Stimulated activated naive CD4-positive, alpha-beta T cell (primary cell): ENCODE measurements around the gene NDUFAF2.
"Not testable (repeated sequence)": the region's sequence is repeated elsewhere in the genome, so short reads cannot be mapped to it uniquely, and the experiment has no call there.

ENCODE experiments used
- DNase-seq, 6 experiments: peaks; one replicate each; lab custom pipeline; 2025; lab: John Stamatoyannopoulos, UW

Gene NDUFAF2

DNA sequence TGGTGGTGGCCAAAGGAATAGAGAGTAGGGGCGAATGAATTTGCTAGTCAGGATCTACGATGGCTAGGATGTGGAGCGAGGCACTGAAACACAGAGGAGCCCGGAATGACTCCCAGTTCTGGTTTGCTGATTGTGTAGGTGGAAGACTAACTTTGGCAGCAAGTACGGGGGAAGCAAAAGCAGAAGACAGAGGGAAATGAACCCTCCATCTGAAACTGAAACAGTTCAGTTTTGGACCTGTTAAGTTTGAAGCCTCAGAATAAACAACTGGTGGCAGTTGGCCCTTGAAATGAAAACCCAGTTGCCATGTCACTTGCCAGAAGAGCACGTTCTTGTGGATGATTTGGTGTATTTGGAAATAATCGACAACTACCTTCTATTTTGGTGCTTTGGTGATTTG lies 232.7 kb downstream of the NDUFAF2 start:
- DNase-seq, result no peak

DNA sequence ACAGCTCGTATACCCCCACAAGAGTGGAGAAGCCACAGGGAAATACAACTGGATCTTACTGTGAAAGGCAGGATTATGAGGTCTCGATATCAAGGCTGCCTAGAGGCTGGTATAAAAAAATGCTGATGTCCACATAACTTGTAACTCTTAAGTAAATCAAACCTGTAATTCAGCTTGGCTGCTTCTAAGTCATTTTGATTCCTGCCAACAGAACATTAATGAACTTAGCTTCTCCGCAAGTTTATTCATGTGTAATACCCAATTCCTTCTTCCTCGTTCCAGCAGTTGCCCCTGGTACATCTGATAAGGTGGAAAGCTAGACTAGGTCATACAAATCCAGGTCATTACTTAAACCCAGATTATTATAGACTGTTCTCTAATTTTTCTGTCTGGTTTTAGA lies 233.7 kb downstream of the NDUFAF2 start:
- no peak for DNase-seq

DNA sequence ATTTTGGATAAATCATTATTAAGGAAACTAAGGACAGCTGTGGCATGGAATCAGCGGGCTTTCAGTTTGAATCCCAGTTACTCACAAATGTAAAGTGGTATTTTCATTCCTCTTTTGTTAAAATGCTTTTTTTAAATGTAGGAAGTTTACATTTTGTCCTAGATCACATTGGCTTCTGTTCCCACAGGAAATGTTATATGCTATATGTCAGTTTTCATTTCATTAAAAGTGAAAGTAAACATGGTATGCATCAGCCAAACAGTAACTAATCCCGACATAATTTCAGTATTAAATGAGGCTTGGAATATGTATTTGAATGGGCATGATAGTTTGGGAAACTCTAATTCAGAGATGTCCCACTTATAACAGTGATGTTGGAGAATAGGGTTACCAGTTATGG lies 235.9 kb downstream of the NDUFAF2 start:
- no peak for DNase-seq

DNA sequence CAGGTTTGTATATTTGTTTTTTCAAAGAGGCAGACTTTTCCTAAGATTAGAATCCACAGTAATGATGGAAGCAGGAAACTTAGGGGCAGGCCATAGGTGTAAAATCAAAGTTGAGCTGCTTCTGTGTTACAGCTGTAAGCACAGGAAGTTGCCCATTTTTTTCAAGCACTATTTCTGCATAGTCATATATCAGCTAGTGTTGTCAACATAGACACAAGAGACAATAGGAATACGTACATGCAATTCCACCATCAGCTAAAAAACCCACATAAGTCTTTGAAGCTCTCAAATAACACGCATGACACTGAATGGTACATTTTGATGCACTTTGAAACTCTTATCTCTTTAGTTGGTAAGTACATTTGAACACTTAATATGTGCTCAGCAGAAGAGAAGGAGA lies 237.4 kb downstream of the NDUFAF2 start:
- peak in 3 of 6 experiments; percentile 6 to 27 (median 15) for DNase-seq

DNA sequence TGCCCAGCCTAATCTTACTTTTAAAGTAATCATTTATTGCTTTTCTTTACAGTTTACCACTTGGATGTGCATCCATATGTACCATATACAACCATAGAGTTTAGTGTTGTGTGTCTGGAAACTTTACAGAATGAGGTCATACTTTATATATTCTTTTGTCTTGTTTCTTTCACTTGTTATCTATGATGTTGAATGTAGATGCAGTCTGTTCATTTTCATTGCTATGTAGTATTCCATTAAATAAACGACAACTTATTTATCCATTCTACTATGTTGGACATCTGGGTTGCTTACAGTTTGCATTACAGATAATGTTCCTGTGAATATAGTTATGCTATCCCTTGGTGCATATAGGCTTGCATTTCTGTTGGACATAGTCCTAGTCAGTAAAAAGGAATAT lies 238.5 kb downstream of the NDUFAF2 start:
- no peak for DNase-seq

DNA sequence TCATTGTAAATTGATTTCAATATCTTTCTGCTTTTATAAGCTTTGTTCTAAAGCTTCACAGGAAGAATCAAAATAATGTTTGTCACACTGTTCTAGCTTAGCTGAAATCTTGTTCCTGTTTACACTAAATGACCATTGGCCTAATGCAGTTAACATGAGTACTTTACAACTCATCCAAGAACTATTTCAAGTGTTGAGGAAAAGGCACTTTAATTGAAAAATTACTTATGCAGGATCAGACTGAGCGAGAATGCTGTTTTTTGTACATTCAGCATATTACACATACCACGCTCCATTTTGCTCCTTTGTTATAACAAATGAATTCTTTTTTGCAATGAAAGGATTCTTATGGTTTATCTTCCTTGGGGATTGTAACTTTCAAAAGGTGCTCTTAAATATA lies 239.7 kb downstream of the NDUFAF2 start:
- DNase-seq, result no peak

DNA sequence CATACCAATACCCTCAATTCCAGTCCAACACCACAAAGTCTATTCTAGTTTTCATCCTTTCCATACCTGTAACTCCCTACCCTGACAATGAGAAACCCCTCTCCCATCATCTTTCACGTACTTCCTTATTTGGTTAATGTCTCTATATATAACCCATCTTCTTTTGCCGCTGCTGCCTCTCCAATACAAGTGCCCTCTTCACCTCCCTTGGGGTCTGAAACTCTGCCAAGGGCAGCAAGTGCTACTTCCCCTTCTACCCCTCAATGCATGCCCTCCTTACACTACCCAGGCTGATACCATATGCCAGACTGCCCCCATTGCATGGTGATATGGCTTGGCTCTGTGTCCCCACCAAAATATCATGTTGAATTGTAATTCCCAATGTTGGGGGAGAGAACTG lies 241.6 kb downstream of the NDUFAF2 start:
- no peak for DNase-seq

DNA sequence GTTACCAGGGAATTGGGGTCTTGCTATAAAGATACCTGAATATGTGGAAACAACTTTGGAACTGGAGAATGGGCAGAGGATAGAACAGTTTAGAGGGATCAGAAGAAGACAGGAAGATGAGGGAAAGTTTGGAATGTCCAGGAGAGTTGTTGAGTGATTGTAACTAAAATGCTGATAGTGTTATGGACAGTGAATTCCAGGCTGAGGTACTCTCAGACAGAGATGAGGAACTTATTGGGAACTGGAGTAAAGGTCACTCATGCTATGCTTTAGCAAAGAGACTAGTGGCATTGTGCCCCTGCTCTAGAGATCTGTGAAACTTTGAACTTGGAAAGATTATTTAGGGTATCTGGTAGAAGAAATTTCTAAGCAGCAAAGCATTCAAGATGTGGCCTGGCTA lies 242.3 kb downstream of the NDUFAF2 start:
- not testable (repeated sequence) for DNase-seq

DNA sequence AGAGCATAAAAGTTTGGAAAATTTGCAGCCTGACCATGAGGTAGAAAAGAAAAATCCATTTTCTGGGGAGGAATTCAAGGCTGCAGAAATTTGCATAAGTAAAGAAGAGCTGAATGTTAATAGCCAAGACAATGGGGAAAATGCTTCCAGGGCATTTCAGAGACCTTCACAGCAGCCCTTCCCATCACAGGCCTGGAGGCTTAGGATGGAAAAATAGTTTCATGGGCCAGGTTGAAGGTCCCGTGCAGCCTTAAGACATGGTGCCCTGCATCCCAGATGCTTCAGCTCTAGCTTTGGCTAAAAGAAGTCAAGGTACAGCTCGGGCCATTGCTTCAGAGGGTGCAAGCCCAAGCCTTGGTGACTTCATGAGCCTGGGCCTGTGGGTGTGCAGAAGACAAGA lies 242.8 kb downstream of the NDUFAF2 start:
- DNase-seq, result not testable (repeated sequence)

DNA sequence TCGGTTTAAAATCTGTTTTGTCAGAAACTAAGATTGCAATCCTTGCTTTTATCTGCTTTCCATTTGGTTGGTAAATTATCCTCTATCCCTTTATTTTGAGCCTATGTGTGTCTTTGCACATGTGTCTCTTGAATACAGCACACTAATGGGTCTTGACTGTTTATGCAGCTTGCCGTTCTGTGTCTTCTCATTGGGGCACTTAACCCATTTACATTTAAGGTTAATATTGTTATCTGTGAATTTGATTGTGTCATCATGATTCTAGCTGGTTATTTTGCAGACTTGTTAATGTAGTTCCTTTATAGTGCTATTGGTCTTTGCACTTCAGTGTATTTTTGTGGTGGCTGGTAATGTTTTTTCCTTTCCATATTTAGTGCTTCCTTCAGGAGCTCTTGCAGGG lies 253.6 kb downstream of the NDUFAF2 start:
- no peak for DNase-seq

DNA sequence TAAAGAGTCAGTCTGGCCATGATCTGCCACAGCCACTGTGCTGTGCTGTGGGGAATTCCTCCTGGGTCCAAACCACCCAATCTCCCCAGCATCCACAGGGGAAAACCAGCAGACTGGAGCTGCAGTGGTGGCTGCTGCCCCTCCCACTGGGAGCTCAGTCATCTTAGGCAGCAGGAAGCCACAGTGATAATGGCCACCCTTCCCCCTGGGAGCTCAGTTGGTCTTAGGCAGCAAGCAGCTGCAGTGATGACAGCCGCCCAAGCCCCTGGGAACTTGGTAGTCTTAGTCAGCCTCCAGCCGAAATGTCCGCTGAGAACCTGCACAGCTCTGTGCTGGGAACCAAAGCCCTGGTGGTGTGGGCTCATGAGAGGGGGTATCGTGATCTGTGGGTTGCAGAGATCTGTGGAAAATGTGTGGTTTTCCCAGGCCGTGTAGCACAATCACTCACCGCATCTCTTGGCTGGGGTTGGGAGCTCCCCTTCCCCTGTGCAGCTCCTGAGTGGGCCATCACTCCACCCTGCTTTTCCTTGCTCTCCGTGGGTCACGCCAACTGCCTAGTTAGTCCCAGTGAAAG lies 255.7 kb downstream of the NDUFAF2 start:
- no peak for DNase-seq

DNA sequence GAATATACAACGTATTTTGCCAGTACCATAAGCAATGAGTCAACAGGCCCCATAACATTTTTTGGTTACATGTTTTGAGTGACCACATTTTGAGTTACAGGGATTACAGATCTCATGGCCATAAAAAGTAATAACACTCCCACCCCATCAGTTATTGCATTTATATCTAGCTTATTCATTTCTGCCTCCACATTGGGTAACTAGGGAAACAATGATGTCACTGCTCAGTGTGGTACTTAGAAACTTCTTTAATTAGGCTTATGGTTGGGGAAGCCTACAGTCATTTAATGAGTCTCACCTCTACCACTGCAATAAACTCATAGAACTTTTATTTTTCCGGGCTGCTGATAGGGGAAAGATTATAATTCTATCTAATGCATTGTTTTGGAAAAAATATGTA lies 257.2 kb downstream of the NDUFAF2 start:
- no peak for DNase-seq
